A549 (cell line): ENCODE measurements around the gene NRG3. TPM values are rescaled to one million over a fixed set of nuclear protein-coding genes. Genes with fewer than 3 reads are reported as not detected.

ENCODE experiments used
- ATAC-seq, 2 experiments: fragments of 200-7000 bp in 1 of 2; fragments of >200 bp in 1 of 2; cut with Nextera tagmentation in 1 of 2; cut with Tn5 transposase in 1 of 2; 3 replicates each; pipeline versions ENCODE4 v1.8.0 to v1.9.1; 2018 to 2020; ENCODE audit warnings: mild to moderate bottlenecking in 1 of 2, moderate library complexity in 1 of 2
- CTCF ChIA-PET: fragments of 300-600 bp; sonication (Branson Sonifier 250); formaldehyde crosslinking; extraction: SDS; loops from one replicate; lab custom pipeline; 2021; ENCODE audit warnings: antibody characterized with exemption, inconsistent platforms; lab: Yijun Ruan, JAX
- POLR2A ChIA-PET: fragments of 350-600 bp; formaldehyde crosslinking; extraction: SDS; loops from one replicate; lab custom pipeline; 2021; ENCODE audit warnings: antibody characterized with exemption, inconsistent platforms; lab: Yijun Ruan, JAX
- DNase-seq, 2 experiments: peaks; one replicate each; pipeline versions ENCODE4 v3.0.0 to v3.0.0-alpha.2; 2011 to 2016; ENCODE audit warnings: low read depth in 1 of 2, low spot score in 1 of 2
- FAIRE-seq: peaks from 2 replicates; lab custom pipeline; 2011; peaks lifted over from hg19 to GRCh38; lab: Jason Lieb, UNC
- H3K27ac ChIP-seq, 2 experiments: fragments of >200 bp; sonication (Bioruptor Twin); formaldehyde crosslinking; 3 replicates each; pipeline ENCODE4 v1.5.1; 2016 to 2017
- H3K4me1 ChIP-seq: fragments of >200 bp; sonication (Bioruptor Twin); formaldehyde crosslinking; 3 replicates; pipeline ENCODE4 v1.6.1; 2016
- H3K4me2 ChIP-seq: fragments of >200 bp; sonication (Bioruptor Twin); formaldehyde crosslinking; 3 replicates; pipeline ENCODE4 v1.6.1; 2016
- H3K4me3 ChIP-seq: fragments of >200 bp; sonication (Bioruptor Twin); formaldehyde crosslinking; 3 replicates; pipeline ENCODE4 v1.5.1; 2016
- H3K9me3 ChIP-seq: fragments of >200 bp; sonication (Bioruptor Twin); formaldehyde crosslinking; 3 replicates; pipeline ENCODE4 v1.6.1; 2016
- BHLHE40 ChIP-seq: IDR thresholded peaks from 2 replicates; pipeline ENCODE4 v1.6.1; 2012; ENCODE audit warnings: low read depth, low read length, inconsistent platforms
- CTCF ChIP-seq: fragments of >200 bp; sonication (Bioruptor Twin); formaldehyde crosslinking; IDR thresholded peaks from 3 replicates; pipeline ENCODE4 v1.5.1; 2016
- EHF ChIP-seq: fragments of 250-450 bp; sonication (Bioruptor Pico); IDR thresholded peaks from 2 replicates; pipeline ENCODE4 v1.5.0; 2020; ENCODE audit warnings: mild to moderate bottlenecking
- ELK1 ChIP-seq: fragments of 150-350 bp; IDR thresholded peaks from 2 replicates; pipeline ENCODE4 v1.6.1; 2014; ENCODE audit warnings: low read depth, mild to moderate bottlenecking, low read length
- ESRRA ChIP-seq: fragments of 150-350 bp; IDR thresholded peaks from 2 replicates; pipeline ENCODE4 v1.6.1; 2014; ENCODE audit warnings: mild to moderate bottlenecking, low read length, borderline replicate concordance
- FOXS1 ChIP-seq: fragments of 250-450 bp; sonication (Bioruptor Pico); IDR thresholded peaks from 2 replicates; pipeline ENCODE4 v1.5.0; 2020; ENCODE audit warnings: mild to moderate bottlenecking, moderate library complexity
- HDAC2 ChIP-seq: fragments of 200-600 bp; sonication (generic); IDR thresholded peaks from 2 replicates; pipeline ENCODE4 v1.6.1; 2016
- HEYL ChIP-seq: fragments of 250-450 bp; sonication (Bioruptor Pico); IDR thresholded peaks from 2 replicates; pipeline ENCODE4 v1.8.0; 2021; ENCODE audit warnings: mild to moderate bottlenecking, moderate library complexity
- HMGXB4 ChIP-seq: fragments of 250-450 bp; sonication (Bioruptor Pico); IDR thresholded peaks from 2 replicates; pipeline ENCODE4 v1.5.0; 2021; ENCODE audit warnings: mild to moderate bottlenecking, moderate library complexity, borderline replicate concordance
- HOXA7 ChIP-seq: fragments of 250-450 bp; sonication (Bioruptor Pico); IDR thresholded peaks from 2 replicates; pipeline ENCODE4 v1.5.0; 2020; ENCODE audit warnings: mild to moderate bottlenecking, moderate library complexity
- JUN ChIP-seq, 2 experiments: fragments of >200 bp; sonication (Bioruptor Twin); formaldehyde crosslinking; IDR thresholded peaks; 2 replicates in 1 of 2; 3 replicates in 1 of 2; pipeline ENCODE4 v1.6.1; 2016 to 2017
- JUNB ChIP-seq: fragments of >200 bp; sonication (Bioruptor Twin); formaldehyde crosslinking; IDR thresholded peaks from 2 replicates; pipeline ENCODE4 v1.6.1; 2016
- KDM1A ChIP-seq: fragments of 200-600 bp; sonication (generic); IDR thresholded peaks from 2 replicates; pipeline ENCODE4 v1.6.1; 2016; ENCODE audit warnings: low read depth, mild to moderate bottlenecking
- MAX ChIP-seq: IDR thresholded peaks from 2 replicates; pipeline ENCODE4 v1.6.1; 2012
- MAZ ChIP-seq: fragments of 150-350 bp; IDR thresholded peaks from 2 replicates; pipeline ENCODE4 v1.6.1; 2014; ENCODE audit warnings: antibody characterized with exemption, low read depth, low read length, borderline replicate concordance
- MYC ChIP-seq: IDR thresholded peaks from 2 replicates; pipeline ENCODE4 v1.6.1; 2012; ENCODE audit warnings: mild to moderate bottlenecking, inconsistent platforms, low read length, improper control_type of control experiment, borderline replicate concordance
- PBX3 ChIP-seq: IDR thresholded peaks from 2 replicates; pipeline ENCODE4 v1.6.1; 2012
- RCOR1 ChIP-seq: fragments of 150-350 bp; IDR thresholded peaks from 2 replicates; pipeline ENCODE4 v1.6.1; 2014; ENCODE audit warnings: antibody characterized with exemption, low read length, low read depth
- REST ChIP-seq: fragments of 200-600 bp; sonication (generic); IDR thresholded peaks from 2 replicates; pipeline ENCODE4 v1.6.1; 2016; ENCODE audit warnings: antibody characterized with exemption, mild to moderate bottlenecking, moderate library complexity
- RFX5 ChIP-seq: fragments of 450-650 bp; IDR thresholded peaks from 2 replicates; pipeline ENCODE4 v1.7.1; 2014; ENCODE audit warnings: antibody characterized with exemption, mild to moderate bottlenecking, moderate library complexity
- SMC3 ChIP-seq: fragments of >200 bp; sonication (Bioruptor Twin); formaldehyde crosslinking; IDR thresholded peaks from 3 replicates; pipeline ENCODE4 v1.6.1; 2018; ENCODE audit warnings: inconsistent platforms
- SREBF2 ChIP-seq: fragments of 450-650 bp; IDR thresholded peaks from 2 replicates; pipeline ENCODE4 v1.6.1; 2014; ENCODE audit warnings: mild to moderate bottlenecking, moderate library complexity
- USF2 ChIP-seq: fragments of 450-650 bp; IDR thresholded peaks from 2 replicates; pipeline ENCODE4 v1.6.1; 2014; ENCODE audit warnings: antibody characterized with exemption
- ZC3H11A ChIP-seq: fragments of 450-650 bp; IDR thresholded peaks from 2 replicates; pipeline ENCODE4 v1.6.1; 2014; ENCODE audit warnings: antibody characterized with exemption, mild to moderate bottlenecking
- ZFP36 ChIP-seq: fragments of 450-650 bp; IDR thresholded peaks from 2 replicates; pipeline ENCODE4 v1.6.1; 2014; ENCODE audit warnings: borderline replicate concordance; ENCODE audit not compliant: partially characterized antibody
- WGBS: methylation state at CpG from one replicate; pipeline ENCODE4 v1.1.6; 2017; ENCODE audit errors: missing lambda C conversion rate; 5-methylcytosine and 5-hydroxymethylcytosine counted together
- polyA plus RNA-seq, 4 experiments: library from polyadenylated mRNA; depleted of rRNA in 3 of 4; stranded (reverse); fragments of >200 nt; fragmentation: RNase III in 1 of 4; extraction: RNeasy Plus Mini Kit Qiagen cat#74134 plus additional on column Dnase treatment in 1 of 4; gene quantifications; 2 replicates in 3 of 4; 3 replicates in 1 of 4; pipeline ENCODE4 v1.2.3, GENCODE V29; 2011 to 2017

NRG3 gene
- polyA plus RNA-seq, 2 of the 4 experiments (the other 2 are of a cell fraction): not detected

- TF ChIP-seq USF2 (no peak), JUN (IDR thresholded peaks at IDR 0.05) (no peak), HDAC2 (no peak), PBX3 (no peak), ESRRA (no peak)
Measured at GRCh38 chr10:82949816-82950575, 1075.0 kb downstream of the NRG3 start (continued).

GRCh38 chr10:82953331-82953730 is 1078.3 kb downstream of the NRG3 start:
- 31% methylated on average over 5 of the region's 5 CpGs for WGBS
- Histone ChIP-seq H3K4me1 (no peaks in the 10 kb centered on the region), H3K4me2 (no peak overlapping the region), H3K27ac (no peak overlapping the region)
- FAIRE-seq: no peak
- CTCF ChIA-PET: no interaction called here
- POLR2A ChIA-PET: no interaction called here
- no peak for TF ChIP-seq MYC
- TF ChIP-seq HMGXB4 (CRISPR knock-in tag): no peak
- no peak for TF ChIP-seq RCOR1
- no peak for TF ChIP-seq ELK1
- no peak for TF ChIP-seq SMC3
- no peak for TF ChIP-seq BHLHE40
- no peak for TF ChIP-seq MAX
- TF ChIP-seq JUNB: no peak
- TF ChIP-seq MAZ: no peak
- no peak for TF ChIP-seq EHF (CRISPR knock-in tag)
- no peak for TF ChIP-seq SREBF2
- TF ChIP-seq HOXA7: no peak
- TF ChIP-seq HEYL (CRISPR knock-in tag): no peak
- no peak for TF ChIP-seq KDM1A
- TF ChIP-seq ZFP36: no peak
- TF ChIP-seq, all 56 proteins: peak for 0
- DNase-seq: no peak
- no peaks in the 10 kb centered on the region for H3K9me3 ChIP-seq
- no peak overlapping the region for H3K4me3 ChIP-seq
- no peak for ATAC-seq

GRCh38 chr10:82953909-82954308 is 1078.9 kb downstream of the NRG3 start:
- H3K4me3 ChIP-seq: no peak overlapping the region
- no peak for FAIRE-seq
- ChIA-PET CTCF (no interaction called here), POLR2A (no interaction called here)
- no peaks in the 10 kb centered on the region for H3K4me1 ChIP-seq
- no peak for DNase-seq
- no peak overlapping the region for H3K4me2 ChIP-seq
- no peak overlapping the region for H3K27ac ChIP-seq
- H3K9me3 ChIP-seq: no peaks in the 10 kb centered on the region
- ATAC-seq: no peak
- WGBS: 2% methylated on average over 4 of the region's 4 CpGs
- no peak for TF ChIP-seq ZFP36
- no peak for TF ChIP-seq REST
- TF ChIP-seq CTCF: no peak
- TF ChIP-seq MAX: no peak
- TF ChIP-seq SREBF2: no peak
- TF ChIP-seq RFX5: no peak
- no peak for TF ChIP-seq FOXS1
- TF ChIP-seq ZC3H11A: no peak
